ENCODE results near the gene MTA2. TPM values are rescaled to one million over a fixed set of nuclear protein-coding genes. Genes with fewer than 3 reads are reported as not detected.
"Not testable (repeated sequence)": the region's sequence is repeated elsewhere in the genome, so short reads cannot be mapped to it uniquely, and the experiment has no call there.

Gene MTA2
- total RNA-seq, 4 donors from 2014 or later: 47.9 to 74.7 (median 58.9) TPM

DNA sequence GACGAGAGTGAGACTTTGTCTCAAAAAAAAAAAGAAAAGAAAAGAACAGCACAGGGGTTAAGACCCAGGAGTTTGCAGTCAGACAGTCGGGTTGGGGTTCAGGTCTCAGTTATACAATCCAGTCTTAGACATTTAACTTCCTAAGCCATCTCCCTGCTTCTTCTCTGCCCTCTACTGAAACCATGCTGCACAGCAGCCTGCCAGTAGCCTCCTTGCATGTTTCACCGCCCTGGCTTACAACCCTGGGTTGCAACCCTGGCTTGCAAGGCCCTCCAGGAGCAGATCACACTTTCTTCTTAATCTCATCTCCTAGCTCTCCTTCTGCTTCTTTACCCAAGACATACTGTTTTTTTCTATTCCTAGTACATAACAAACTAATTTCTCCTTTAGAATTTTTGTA lies 26.0 kb upstream of the MTA2 start:
- Histone ChIP-seq H3K4me1 (no peaks in the 10 kb centered on the region), H3K27me3 (no peaks in the 10 kb centered on the region), H3K36me3 (peaks cover 0 to 76% (median 6%) of the 10 kb centered on the region in 3 donors), H3K4me3 (no peak overlapping the region), H3K27ac (no peak overlapping the region), H3K9me3 (no peaks in the 10 kb centered on the region)
- DNase-seq: no peak
- TF ChIP-seq, protein P1, sequence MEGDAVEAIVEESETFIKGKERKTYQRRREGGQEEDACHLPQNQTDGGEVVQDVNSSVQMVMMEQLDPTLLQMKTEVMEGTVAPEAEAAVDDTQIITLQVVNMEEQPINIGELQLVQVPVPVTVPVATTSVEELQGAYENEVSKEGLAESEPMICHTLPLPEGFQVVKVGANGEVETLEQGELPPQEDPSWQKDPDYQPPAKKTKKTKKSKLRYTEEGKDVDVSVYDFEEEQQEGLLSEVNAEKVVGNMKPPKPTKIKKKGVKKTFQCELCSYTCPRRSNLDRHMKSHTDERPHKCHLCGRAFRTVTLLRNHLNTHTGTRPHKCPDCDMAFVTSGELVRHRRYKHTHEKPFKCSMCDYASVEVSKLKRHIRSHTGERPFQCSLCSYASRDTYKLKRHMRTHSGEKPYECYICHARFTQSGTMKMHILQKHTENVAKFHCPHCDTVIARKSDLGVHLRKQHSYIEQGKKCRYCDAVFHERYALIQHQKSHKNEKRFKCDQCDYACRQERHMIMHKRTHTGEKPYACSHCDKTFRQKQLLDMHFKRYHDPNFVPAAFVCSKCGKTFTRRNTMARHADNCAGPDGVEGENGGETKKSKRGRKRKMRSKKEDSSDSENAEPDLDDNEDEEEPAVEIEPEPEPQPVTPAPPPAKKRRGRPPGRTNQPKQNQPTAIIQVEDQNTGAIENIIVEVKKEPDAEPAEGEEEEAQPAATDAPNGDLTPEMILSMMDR (IDR thresholded peaks at IDR 0.05): peak in 1 of 6 experiments; percentile 3
- no peak for TF ChIP-seq POLR2A (IDR thresholded peaks at IDR 0.05)

DNA sequence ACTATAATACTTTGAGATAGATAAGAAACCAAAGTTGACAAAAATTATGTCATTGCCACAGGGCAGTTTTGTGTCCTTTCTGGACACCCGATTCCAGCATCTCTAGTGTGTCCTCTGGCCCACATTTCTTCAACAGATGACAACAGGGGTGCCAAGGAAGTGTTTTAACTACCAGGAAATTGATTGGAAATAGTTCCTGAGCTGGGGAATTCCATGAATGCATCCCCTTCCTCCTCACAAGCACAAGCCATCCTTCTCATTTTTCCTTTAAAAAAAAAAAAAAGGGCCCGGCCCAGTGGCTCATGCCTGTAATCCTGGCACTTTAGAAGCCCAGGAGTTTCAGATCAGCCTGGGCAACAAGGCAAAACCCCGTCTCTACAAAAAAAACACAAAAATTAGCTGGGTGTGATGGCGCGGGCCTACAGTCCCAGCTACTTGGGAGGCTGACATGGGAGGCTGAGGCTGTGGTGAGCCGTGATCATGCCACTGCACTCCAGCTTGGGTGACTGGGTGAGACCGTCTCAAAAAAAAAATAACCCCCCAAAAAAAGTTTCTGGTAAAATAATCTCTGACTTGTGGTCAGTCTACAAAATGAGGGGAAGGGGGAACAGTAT lies 20.9 kb upstream of the MTA2 start:
- no peaks in the 10 kb centered on the region for H3K27me3 ChIP-seq
- peak overlapping the region; percentile 72 to 96 (median 88) for H3K27ac ChIP-seq
- H3K9me3 ChIP-seq: no peaks in the 10 kb centered on the region
- peaks cover 0 to 28% (median 0%) of the 10 kb centered on the region in 3 donors for H3K36me3 ChIP-seq
- H3K4me3 ChIP-seq: peak overlapping the region in 3 of 4 donors; percentile 57 to 99 (median 80)
- no peak for TF ChIP-seq POLR2A (IDR thresholded peaks at IDR 0.05)
- TF ChIP-seq, protein P1 (IDR thresholded peaks at IDR 0.05): no peak
- no peak for DNase-seq
- H3K4me1 ChIP-seq: peaks cover 2 to 15% (median 8%) of the 10 kb centered on the region in 4 donors

DNA sequence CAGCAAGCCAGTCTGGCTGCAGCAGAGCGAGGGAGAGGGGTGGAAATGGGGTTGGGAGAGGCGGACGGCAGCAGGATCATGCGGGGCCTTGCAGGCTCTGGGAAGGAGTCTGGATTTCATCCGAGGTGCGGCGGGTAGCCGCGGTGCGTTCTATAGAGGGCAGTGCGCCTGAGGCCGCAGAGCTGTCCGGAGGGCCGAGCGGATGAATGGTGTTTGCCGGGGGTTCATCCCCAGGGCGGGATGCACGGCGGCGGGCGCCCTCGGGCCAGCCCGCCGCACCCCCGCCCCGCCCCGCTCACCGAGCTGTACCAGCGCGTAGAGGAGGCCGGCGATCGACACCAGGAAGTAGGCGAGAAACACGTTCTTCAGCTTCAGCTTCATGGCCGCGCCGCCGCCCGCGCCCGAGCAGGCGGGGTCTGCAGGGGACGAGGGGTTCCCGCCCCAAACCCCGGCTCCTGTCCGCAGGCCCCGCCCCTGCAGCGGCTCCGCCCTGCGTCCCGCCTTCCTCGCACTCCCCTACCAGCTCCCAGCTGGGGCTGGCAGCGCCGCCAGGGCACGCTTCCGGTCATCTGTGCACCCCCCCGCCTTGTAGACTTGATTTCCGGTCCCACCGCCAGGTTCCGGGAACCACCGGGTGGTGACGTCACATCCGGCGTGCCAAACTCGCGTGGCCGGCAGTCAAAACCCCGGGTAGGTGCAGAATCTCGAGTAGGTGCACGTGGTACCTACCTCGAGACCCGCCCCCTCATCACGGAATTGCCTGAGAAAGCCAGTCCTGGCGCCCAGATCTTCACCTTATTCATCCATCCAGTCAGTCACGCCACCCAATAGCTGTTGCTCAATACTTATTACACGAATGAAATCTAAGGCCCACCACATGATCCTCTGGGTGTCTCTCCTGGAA lies 20.2 kb upstream of the MTA2 start, which contains the start of gene B3GAT3:
B3GAT3 (minus strand) TSS at position 420 of the 904 bp plus-strand sequence; CDS start at position 381, 39 bp downstream.
- Histone ChIP-seq H3K4me3 (peak within 1 kb of the TSS; percentile 51 to 99 (median 68)), H3K27ac (peak within 1 kb of the TSS; percentile 72 to 96 (median 88)), H3K9me3 (no peaks in the 10 kb centered on the region), H3K27me3 (no peaks in the 10 kb centered on the region), H3K36me3 (peaks cover 0 to 28% (median 0%) of the 10 kb centered on the region in 3 donors), H3K4me1 (peaks cover 2 to 15% (median 8%) of the 10 kb centered on the region in 4 donors)
- TF ChIP-seq POLR2A (IDR thresholded peaks at IDR 0.05): peak; percentile 72 to 77
- TF ChIP-seq, protein P1 (IDR thresholded peaks at IDR 0.05): peak in 3 of 6 experiments; percentile 34 to 52 (median 38)
- peak; percentile 98 to 99 (median 99) for DNase-seq

DNA sequence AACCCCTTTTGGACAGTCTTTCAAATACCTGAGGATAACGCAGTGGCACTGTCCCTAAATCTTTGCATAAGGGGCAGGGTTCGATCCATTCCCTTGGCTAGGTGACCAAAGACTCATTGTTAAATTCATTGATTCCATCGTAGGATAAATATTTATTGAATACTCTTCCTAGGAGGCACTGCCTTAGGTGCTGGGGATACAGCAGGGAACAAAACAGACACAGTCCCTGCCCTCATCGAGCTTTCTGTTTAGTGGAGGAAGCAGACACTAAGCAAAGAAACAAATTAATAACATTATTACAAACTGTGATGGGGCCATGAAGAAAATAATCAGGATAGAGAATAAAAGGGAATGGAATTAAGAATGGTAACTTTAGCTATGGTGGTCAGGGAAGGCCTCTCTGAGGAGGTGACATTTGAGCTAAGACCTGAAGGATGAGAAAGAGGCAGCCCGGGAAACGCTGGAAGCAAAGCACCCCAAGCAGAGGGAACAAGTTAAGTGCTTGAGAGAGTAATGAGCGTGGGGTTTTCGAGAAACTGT lies 19.4 kb upstream of the MTA2 start:
- DNase-seq: no peak
- no peak for TF ChIP-seq POLR2A (IDR thresholded peaks at IDR 0.05)
- TF ChIP-seq, protein P1 (IDR thresholded peaks at IDR 0.05): no peak
- Histone ChIP-seq H3K4me3 (peak overlapping the region; percentile 51 to 99 (median 68)), H3K27me3 (no peaks in the 10 kb centered on the region), H3K4me1 (peaks cover 2 to 15% (median 8%) of the 10 kb centered on the region in 4 donors), H3K27ac (peak overlapping the region; percentile 72 to 96 (median 88)), H3K9me3 (no peaks in the 10 kb centered on the region), H3K36me3 (peaks cover 0 to 28% (median 0%) of the 10 kb centered on the region in 3 donors)

DNA sequence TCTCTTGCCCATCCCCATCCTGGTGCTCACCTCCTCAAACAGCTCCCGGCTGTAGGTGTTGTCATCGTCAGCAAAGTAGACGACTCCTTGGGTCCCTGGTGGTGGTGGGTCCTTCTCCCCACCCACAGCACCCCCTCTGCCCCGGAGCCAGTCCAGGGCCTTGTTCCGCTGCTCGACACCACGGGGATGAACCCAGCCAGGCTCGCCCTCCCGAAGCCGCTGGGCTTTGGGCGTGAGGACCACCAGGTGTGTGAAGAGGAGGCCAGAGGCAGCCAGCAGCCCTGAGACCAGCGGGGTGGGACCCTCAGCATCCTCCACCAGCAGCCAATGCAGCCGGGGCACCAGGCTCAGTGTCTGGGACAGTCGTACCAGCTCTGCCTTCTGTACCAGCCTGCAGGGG lies 15.3 kb upstream of the MTA2 start:
- peaks cover 2 to 25% (median 11%) of the 10 kb centered on the region in 4 donors for H3K4me1 ChIP-seq
- not testable (repeated sequence) for H3K27ac ChIP-seq

More for the DNA sequence above, 15.3 kb upstream of the MTA2 start:
- not testable (repeated sequence) for H3K27me3 ChIP-seq, H3K9me3 ChIP-seq, H3K4me3 ChIP-seq, DNase-seq
- H3K36me3 ChIP-seq: peaks cover 0 to 24% (median 0%) of the 10 kb centered on the region in 3 donors

All from Peyer's patch (tissue), 4 donors.